Upper lobe of right lung (tissue), 1 donor: ENCODE measurements around the gene PIP5K1C. TPM values are rescaled to one million over a fixed set of nuclear protein-coding genes. Genes with fewer than 3 reads are reported as not detected.

ENCODE experiments used
- ATAC-seq: fragments of 200-7000 bp; cut with Tn5 transposase; one replicate; pipeline ENCODE4 v1.9.1; 2020; ENCODE audit warnings: mild to moderate bottlenecking, moderate library complexity
- DNase-seq: peaks from one replicate; pipeline ENCODE4 v3.0.0-alpha.2; 2020
- H3K27ac ChIP-seq: fragments of 200-600 bp; one replicate; pipeline ENCODE4 v1.8.0; 2022
- H3K27me3 ChIP-seq: fragments of 200-600 bp; one replicate; pipeline ENCODE4 v1.8.0; 2022; ENCODE audit warnings: mild to moderate bottlenecking
- H3K36me3 ChIP-seq: fragments of 200-600 bp; one replicate; pipeline ENCODE4 v1.8.0; 2022
- H3K4me1 ChIP-seq: fragments of 200-600 bp; one replicate; pipeline ENCODE4 v1.8.0; 2022
- H3K4me3 ChIP-seq: fragments of 200-600 bp; one replicate; pipeline ENCODE4 v1.8.0; 2022; ENCODE audit warnings: mild to moderate bottlenecking
- H3K9me3 ChIP-seq: fragments of 200-600 bp; one replicate; pipeline ENCODE4 v1.8.0; 2022
- CTCF ChIP-seq: fragments of 200-600 bp; IDR thresholded peaks from one replicate; pipeline ENCODE4 v1.8.0; 2022; ENCODE audit warnings: antibody characterized with exemption
- intact Hi-C: fragments of 100-400 bp; cut with DNase I; formaldehyde crosslinking; loops from one replicate; pipeline ENCODE4 v1.11.0; 2022
- total RNA-seq: library from RNA; stranded (reverse); fragmentation: NEBNext Ultra II Directional; extraction: Animal tissue kit (Norgen Biotek cat#: 25700); gene quantifications from one replicate; pipeline ENCODE4 v1.2.1, GENCODE V29; 2021
- donor health status: DM: no; HTN: yes; CAD: no; lungs with severe emphysema.

PIP5K1C gene
- total RNA-seq, 1 donor from 2014 or later, result 42.1 TPM

- Histone ChIP-seq H3K4me3 (no peak overlapping the region), H3K27me3 (no peaks in the 10 kb centered on the region), H3K36me3 (peaks cover 34% of the 10 kb centered on the region), H3K27ac (no peak overlapping the region), H3K9me3 (no peaks in the 10 kb centered on the region), H3K4me1 (no peaks in the 10 kb centered on the region)
- ATAC-seq, result no peak
- no peak for DNase-seq
- no peak for TF ChIP-seq CTCF
- intact Hi-C loops, result no loop called here
These were observed 42.0 kb downstream of the PIP5K1C start for GRCh38 chr19:3658004-3658869.

GRCh38 chr19:3657395-3657769, 42.9 kb downstream of the PIP5K1C start:
- H3K27me3 ChIP-seq, result no peaks in the 10 kb centered on the region
- intact Hi-C loops, result no loop called here
- H3K27ac ChIP-seq, result no peak overlapping the region
- no peak for DNase-seq
- H3K4me3 ChIP-seq, result no peak overlapping the region
- H3K9me3 ChIP-seq, result no peaks in the 10 kb centered on the region
- no peak for ATAC-seq
- no peak for TF ChIP-seq CTCF
- no peaks in the 10 kb centered on the region for H3K4me1 ChIP-seq
- peaks cover 43% of the 10 kb centered on the region for H3K36me3 ChIP-seq

- Histone ChIP-seq H3K36me3 (peaks cover 48% of the 10 kb centered on the region), H3K9me3 (no peaks in the 10 kb centered on the region), H3K27me3 (no peaks in the 10 kb centered on the region), H3K4me3 (no peak overlapping the region), H3K4me1 (no peaks in the 10 kb centered on the region), H3K27ac (no peak overlapping the region)
- DNase-seq (no peak), ATAC-seq (no peak)
- no peak for TF ChIP-seq CTCF
- intact Hi-C loops, result no loop called here
These were observed 43.4 kb downstream of the PIP5K1C start for GRCh38 chr19:3656747-3657394.

GRCh38 chr19:3656073-3656746, 44.1 kb downstream of the PIP5K1C start:
- no peak overlapping the region for H3K4me3 ChIP-seq
- intact Hi-C loops, result no loop called here
- no peaks in the 10 kb centered on the region for H3K27me3 ChIP-seq
- no peak overlapping the region for H3K27ac ChIP-seq
- H3K4me1 ChIP-seq, result no peaks in the 10 kb centered on the region
- H3K9me3 ChIP-seq, result no peaks in the 10 kb centered on the region
- no peak for DNase-seq
- peaks cover 51% of the 10 kb centered on the region for H3K36me3 ChIP-seq
- no peak for TF ChIP-seq CTCF
- ATAC-seq, result no peak

GRCh38 chr19:3655402-3656072, 44.7 kb downstream of the PIP5K1C start:
- ATAC-seq, result no peak
- no peak for DNase-seq
- no peak for TF ChIP-seq CTCF
- Histone ChIP-seq H3K4me3 (no peak overlapping the region), H3K27ac (no peak overlapping the region), H3K27me3 (no peaks in the 10 kb centered on the region), H3K4me1 (no peaks in the 10 kb centered on the region), H3K36me3 (peaks cover 57% of the 10 kb centered on the region), H3K9me3 (no peaks in the 10 kb centered on the region)
- intact Hi-C loops, result no loop called here
